ENCODE results near the gene CTDSP1.

CTDSP1 gene

GRCh38 chr2:218399391-218400166, at the start of gene CTDSP1:
CTDSP1 (plus strand) TSS chr2:218399868; CDS start chr2:218400091, 223 bp downstream.
- TF ChIP-seq CTCF (IDR thresholded peaks at IDR 0.05), result no peak

- TF ChIP-seq CTCF (IDR thresholded peaks at IDR 0.05), result no peak
These were observed 45.6 kb upstream of the CTDSP1 start for GRCh38 chr2:218354045-218354444.

GRCh38 chr2:218354850-218355443, 44.7 kb upstream of the CTDSP1 start:
- no peak for TF ChIP-seq CTCF (IDR thresholded peaks at IDR 0.05)

- TF ChIP-seq CTCF (IDR thresholded peaks at IDR 0.05), result no peak
These were observed 42.2 kb upstream of the CTDSP1 start for GRCh38 chr2:218357236-218358177.

GRCh38 chr2:218360453-218360852, 39.2 kb upstream of the CTDSP1 start:
- no peak for TF ChIP-seq CTCF (IDR thresholded peaks at IDR 0.05)

GRCh38 chr2:218362606-218363005, 37.1 kb upstream of the CTDSP1 start:
- no peak for TF ChIP-seq CTCF (IDR thresholded peaks at IDR 0.05)

GRCh38 chr2:218363736-218364135, 35.9 kb upstream of the CTDSP1 start:
- no peak for TF ChIP-seq CTCF (IDR thresholded peaks at IDR 0.05)
